ENCODE data around the gene BEND6.
"Not testable (repeated sequence)": the region's sequence is repeated elsewhere in the genome, so short reads cannot be mapped to it uniquely, and the experiment has no call there.

The BEND6 gene

DNA sequence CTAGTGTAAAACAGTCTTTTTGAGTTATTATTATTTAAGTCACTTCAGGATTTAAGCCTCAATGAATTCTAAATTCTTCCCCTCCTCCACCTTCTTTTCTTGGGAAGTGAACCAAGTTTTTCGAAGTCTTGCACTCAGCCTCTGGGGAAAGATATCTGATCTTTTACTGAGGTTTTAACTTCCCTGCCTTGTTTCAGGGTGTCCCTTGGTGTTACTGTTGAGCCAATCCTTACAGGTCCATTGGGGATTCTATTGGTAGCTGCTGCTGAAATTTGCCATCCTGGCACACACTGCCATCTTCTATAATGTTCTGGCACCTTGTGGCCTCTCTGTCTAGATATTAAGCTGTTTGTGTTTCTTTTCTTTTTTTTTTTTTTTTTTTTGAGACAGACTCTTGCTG, 31.7 kb downstream of the BEND6 start:
- DNase-seq = no peak

DNA sequence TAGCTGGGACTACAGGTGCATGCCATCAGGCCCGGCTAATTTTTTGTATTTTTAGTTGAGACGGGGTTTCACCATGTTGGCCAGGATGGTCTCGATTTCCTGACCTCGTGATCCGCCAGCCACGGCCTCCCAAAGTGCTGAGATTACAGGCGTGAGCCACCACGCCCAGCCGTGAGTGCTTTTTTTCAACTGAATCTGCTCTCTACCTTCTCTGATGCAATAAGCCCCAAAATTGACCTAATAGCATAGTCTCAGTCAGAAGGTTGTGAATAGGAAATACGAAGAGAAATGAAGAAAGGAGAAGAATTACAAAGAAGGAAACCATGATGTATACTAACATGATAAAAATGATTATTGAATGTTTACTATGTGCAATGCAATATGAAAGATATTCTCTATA, 33.2 kb downstream of the BEND6 start:
- DNase-seq = no peak

DNA sequence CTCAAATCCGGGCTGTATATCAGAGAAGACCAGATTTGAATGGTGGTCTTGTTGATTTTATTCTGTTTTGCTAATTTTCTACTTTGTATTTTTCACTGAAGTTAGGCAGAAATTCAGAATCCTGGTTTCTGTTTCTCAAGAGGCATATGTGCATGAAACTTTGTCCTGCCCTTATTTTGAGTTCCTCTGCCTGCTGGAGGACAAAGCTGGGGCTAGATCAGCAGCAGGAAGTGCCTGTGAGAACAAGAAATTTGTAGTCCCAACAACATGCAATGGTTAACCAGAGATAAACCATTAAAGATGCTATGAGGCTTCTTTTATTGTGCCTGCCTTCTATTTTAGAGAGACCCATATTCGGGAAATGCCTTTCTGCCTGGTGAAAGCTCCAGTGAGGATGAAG, 37.1 kb downstream of the BEND6 start:
- no peak for DNase-seq

- DNase-seq = no peak
Observed at GRCh38 chr6:56992703-56993102, 37.8 kb downstream of the BEND6 start.

- no peak for DNase-seq
Observed at GRCh38 chr6:56995347-56995902, 40.5 kb downstream of the BEND6 start.

DNA sequence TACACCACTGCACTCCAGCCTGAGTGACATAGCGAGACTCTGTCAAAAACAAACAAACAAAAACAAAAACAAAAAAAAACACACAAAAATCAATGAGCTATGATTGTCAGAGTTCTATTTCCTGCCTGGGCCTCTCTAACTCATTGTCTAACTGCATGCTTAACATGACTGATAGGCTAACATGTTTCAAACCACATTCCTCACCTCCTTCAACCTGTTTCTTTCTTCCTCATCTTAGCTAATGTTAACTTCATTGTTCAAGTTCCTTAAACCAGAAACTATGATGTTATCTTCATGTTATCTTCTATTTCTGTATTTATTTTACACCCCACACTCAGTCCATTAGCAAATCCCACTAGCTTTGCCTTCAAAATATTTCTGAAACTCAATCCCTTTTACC, 41.5 kb downstream of the BEND6 start:
- DNase-seq = no peak

GRCh38 chr6:56999049-56999448, 44.1 kb downstream of the BEND6 start:
- no peak for DNase-seq

DNA sequence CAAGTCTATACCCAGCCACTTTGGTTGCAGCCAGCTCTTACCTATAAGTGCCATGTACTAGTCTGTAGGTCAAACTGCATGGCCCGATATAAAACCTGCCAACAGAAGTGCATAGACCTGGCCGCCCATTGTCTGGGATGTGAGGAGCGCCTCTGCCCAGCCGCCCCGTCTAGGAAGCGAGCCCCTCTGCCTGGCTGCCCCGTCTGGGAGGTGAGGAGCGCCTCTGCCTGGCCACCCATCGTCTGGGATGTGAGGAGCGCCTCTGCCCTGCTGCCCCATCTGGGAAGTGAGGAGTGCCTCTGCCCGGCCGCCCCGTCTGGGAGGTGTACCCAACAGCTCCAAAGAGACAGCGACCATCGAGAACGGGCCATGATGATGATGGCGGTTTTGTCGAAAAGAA, 44.8 kb downstream of the BEND6 start:
- DNase-seq = not testable (repeated sequence)

GRCh38 chr6:57002197-57002596, 47.3 kb downstream of the BEND6 start:
- no peak for DNase-seq

- no peak for DNase-seq
Observed at GRCh38 chr6:57004292-57004691, 49.4 kb downstream of the BEND6 start.

- no peak for DNase-seq
Observed at GRCh38 chr6:57006101-57006500, 51.2 kb downstream of the BEND6 start.

DNA sequence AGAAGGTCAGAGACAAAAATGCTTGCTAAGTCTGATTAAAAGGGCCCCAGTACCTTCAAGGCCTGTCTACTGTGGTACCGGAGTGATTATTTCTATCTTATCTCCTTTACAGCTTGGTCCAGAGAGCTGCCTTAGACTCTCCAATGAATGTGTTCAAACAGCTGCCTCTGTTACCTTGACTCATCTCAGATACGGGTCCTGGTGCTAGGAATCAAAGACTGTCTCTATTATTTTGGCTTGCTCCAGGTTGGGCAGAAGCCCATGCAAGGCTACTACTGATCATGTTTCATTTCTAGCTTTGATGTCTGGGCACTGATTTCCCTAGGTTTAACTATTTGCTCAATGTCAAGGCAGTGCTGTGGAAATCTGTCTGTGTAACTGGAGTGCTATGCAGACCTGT, 53.2 kb downstream of the BEND6 start:
- not testable (repeated sequence) for DNase-seq

DNA sequence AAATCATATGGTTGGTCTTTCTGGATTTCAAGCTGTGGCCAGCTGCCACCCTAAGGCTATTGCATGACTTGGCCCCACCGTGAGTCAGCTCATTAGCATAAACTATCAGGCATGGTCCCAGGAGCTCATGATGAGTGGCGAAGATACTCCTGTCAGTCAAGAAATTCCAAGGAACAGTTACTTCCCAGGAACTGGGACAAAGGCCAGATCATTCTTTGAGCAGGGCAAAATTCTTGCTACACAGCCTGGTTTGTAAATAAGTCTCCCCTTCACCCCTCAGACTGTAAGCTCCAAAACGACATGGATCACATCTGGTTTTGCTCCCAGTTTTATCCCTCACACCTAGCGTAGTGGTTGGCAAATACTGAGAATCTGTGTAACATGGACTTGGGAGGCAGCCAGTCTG, 58.6 kb downstream of the BEND6 start:
- no peak for DNase-seq

GRCh38 chr6:57017069-57017468, 62.2 kb downstream of the BEND6 start:
- DNase-seq = no peak

GRCh38 chr6:57017841-57018240, 62.9 kb downstream of the BEND6 start:
- no peak for DNase-seq

GRCh38 chr6:57019434-57019833, 64.5 kb downstream of the BEND6 start:
- no peak for DNase-seq

- peak; percentile 34 for DNase-seq
Observed at GRCh38 chr6:57021086-57021720, 66.3 kb downstream of the BEND6 start.

DNA sequence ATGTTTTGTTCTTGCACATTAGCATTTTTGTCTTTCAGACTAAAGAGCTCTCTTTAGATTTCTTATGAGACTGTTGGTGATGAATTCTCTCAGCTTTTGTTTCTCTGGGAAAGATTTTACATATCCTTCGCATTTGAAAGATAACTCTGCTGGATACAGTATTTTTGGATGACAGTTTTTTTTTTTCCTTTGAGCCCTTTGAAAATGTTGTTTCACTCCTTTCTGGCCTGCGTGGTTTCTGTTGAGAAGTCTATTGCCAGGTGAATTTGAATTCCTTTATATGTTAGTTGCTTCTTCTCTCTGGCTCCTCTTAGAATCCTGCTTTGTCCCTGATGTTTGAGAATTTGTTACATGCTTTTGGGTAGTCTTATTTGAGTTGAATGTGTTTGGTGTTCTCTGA, 69.4 kb downstream of the BEND6 start:
- DNase-seq = no peak

DNA sequence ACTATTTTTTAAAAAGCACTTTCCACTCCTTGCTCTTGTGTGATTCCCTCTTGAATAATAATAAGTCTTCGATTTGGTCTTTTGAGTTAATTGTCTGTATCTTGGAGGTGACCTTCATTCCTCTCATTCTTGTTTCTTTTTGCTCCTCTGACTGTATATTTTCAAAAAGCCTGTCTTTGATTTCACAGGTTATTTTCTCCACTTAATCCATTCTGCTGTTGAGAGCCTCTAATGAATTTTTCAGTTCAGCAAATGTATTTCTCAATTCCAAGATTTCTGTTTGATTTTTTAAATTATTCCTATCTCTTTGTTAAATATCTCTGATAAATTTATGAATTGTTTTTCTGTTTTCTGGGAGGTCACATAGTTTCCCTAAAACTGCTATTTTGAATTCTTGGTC, 69.9 kb downstream of the BEND6 start:
- DNase-seq = no peak

DNA sequence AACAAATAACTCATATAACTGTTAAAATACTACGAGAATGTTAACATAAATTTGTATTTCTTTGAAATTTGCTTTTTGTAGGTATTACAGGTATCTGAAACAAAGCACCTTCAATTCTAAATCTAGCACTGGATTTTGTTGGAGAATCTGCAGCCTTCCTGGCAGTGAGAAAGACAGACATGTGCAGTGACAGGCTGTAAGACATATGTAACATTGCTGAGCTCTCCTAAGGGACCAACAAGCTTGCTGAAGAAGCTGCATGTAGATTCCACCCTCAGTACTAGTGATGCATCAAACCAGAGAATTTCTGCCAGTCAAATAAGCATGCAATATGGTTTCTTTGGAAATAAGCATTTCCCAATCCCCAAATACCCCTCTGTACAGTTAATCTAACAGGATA, 71.1 kb downstream of the BEND6 start:
- DNase-seq = no peak

DNA sequence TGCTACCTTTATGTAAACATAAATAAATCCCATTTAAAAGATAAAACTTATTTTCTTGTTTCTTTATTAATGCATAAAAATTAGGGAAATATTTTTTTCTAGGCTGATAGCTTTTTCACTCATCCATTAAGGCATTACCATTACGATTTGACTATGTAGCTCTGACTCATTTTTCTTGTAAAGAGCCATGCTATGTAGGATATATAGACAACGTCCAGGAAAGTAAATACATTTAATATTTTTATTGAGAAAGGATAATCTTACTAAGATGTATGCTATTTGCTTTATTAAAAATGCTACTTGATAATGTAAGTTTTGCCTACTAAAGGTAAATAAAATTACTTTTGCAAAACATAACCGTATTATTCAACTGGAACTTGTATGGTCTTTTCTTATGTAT, 72.4 kb downstream of the BEND6 start:
- DNase-seq = no peak

DNA sequence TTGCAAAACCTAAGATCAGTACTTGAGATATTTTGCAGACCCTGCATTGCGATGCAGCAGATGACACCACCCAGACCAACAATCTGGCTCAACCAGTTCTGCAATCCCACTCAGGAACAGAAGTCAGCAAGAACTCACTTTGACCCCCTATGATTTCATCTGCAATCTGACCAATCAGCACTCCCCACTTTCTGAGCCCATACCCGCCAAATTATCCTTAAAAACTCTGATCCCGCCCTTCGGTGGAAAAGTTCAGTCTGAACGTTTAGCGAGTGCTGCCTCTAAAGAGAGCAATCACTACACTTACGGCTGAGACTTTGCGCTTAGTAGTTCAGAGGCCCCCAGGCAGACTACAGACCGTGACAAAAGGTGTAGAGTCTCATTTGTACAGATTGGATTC, 74.3 kb downstream of the BEND6 start:
- DNase-seq = no peak

DNA sequence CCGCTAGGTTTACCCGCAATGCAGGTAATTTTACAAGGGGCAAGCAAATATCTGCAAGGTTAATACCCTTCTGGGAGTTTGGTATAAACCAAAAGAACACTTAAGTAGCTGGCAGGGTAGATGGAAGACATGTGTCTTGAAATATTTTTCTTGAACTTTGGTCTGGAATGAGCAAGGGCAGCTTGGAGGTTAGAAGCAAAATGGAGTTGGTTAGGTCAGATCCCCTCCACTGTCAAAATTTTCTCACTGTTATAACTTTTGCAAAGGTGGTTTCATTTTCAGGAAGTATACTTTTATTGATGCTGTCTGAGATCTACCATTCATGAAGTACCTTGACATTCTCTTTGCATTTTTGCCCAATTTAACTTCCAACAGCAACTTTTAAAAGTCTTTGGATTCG, 78.3 kb downstream of the BEND6 start:
- DNase-seq = no peak

DNA sequence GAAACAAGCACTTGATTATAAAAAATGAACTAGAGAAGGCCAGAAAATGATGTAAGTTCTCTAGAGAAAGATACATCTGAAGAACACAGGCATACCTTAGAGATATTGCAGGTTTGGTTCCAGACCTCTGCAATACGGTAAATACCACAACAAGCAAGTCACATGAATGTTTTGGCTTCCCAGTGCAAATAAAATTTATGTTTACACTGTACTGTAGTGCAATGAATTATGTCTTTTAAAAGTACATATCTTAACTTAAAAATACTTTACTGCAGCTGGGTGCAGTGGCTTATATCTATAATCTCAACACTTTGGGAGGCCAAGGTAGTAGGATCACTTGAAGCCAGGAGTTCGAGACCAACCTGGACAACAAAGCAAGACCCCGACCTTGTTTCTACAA, 80.6 kb downstream of the BEND6 start:
- DNase-seq = no peak

- DNase-seq = no peak
Observed at GRCh38 chr6:57038906-57039305, 84.0 kb downstream of the BEND6 start.
